HUES48 (cell line): ENCODE measurements around the gene DOCK6.

ENCODE experiments used
- H3K27ac ChIP-seq: one replicate; pipeline ENCODE4 v1.7.0; 2013; ENCODE audit warnings: low read depth, low read length, inconsistent platforms
- H3K27me3 ChIP-seq: 2 replicates; pipeline ENCODE4 v1.6.1; 2013; ENCODE audit warnings: mild to moderate bottlenecking, low read length; ENCODE audit not compliant: control insufficient read depth, insufficient read depth
- H3K36me3 ChIP-seq: 2 replicates; pipeline ENCODE4 v1.6.1; 2013; ENCODE audit warnings: low read length; ENCODE audit not compliant: control insufficient read depth, insufficient read depth
- H3K4me1 ChIP-seq: 2 replicates; pipeline ENCODE4 v1.6.1; 2013; ENCODE audit warnings: mild to moderate bottlenecking, low read length; ENCODE audit not compliant: control insufficient read depth, insufficient read depth
- H3K4me3 ChIP-seq: 2 replicates; pipeline ENCODE4 v1.5.1; 2013; ENCODE audit warnings: mild to moderate bottlenecking, low read depth, low read length
- H3K9ac ChIP-seq: 2 replicates; pipeline ENCODE4 v1.6.1; 2013; ENCODE audit warnings: mild to moderate bottlenecking, low read depth, low read length, moderate library complexity
- H3K9me3 ChIP-seq: 2 replicates; pipeline ENCODE4 v1.6.1; 2013; ENCODE audit warnings: low read length; ENCODE audit not compliant: control insufficient read depth, insufficient read depth

The DOCK6 gene

GRCh38 chr19:11261431-11261970 lies 823 bp downstream of the DOCK6 start:
- H3K9me3 ChIP-seq = no peaks in the 10 kb centered on the region
- H3K4me3 ChIP-seq = peak overlapping the region; percentile 77
- H3K4me1 ChIP-seq = no peaks in the 10 kb centered on the region
- H3K36me3 ChIP-seq = no peaks in the 10 kb centered on the region
- peak overlapping the region; percentile 28 for H3K27ac ChIP-seq
- no peak overlapping the region; the same call in 1 of the 2 replicates for H3K9ac ChIP-seq
- no peaks in the 10 kb centered on the region for H3K27me3 ChIP-seq

- no peaks in the 10 kb centered on the region for H3K9me3 ChIP-seq
- no peaks in the 10 kb centered on the region for H3K4me1 ChIP-seq
- peak overlapping the region; percentile 77 for H3K4me3 ChIP-seq
- H3K9ac ChIP-seq = no peak overlapping the region
- H3K36me3 ChIP-seq = no peaks in the 10 kb centered on the region
- H3K27ac ChIP-seq = no peak overlapping the region
- H3K27me3 ChIP-seq = no peaks in the 10 kb centered on the region
Observed at GRCh38 chr19:11260996-11261395, 1.3 kb downstream of the DOCK6 start.

GRCh38 chr19:11257846-11258380 lies 4.4 kb downstream of the DOCK6 start:
- Histone ChIP-seq H3K4me3 (no peak overlapping the region), H3K27me3 (no peaks in the 10 kb centered on the region)

GRCh38 chr19:11256189-11256588 lies 6.1 kb downstream of the DOCK6 start:
- peaks cover 15% of the 10 kb centered on the region for H3K36me3 ChIP-seq
- H3K27me3 ChIP-seq = no peaks in the 10 kb centered on the region
- no peak overlapping the region for H3K9ac ChIP-seq
- H3K4me1 ChIP-seq = no peaks in the 10 kb centered on the region; the same call in 1 of the 2 replicates
- H3K27ac ChIP-seq = no peak overlapping the region
- no peak overlapping the region for H3K4me3 ChIP-seq
- no peaks in the 10 kb centered on the region for H3K9me3 ChIP-seq

More at GRCh38 chr19:11257846-11258380, 4.4 kb downstream of the DOCK6 start:
- no peaks in the 10 kb centered on the region; the same call in 1 of the 2 replicates for H3K4me1 ChIP-seq
- no peaks in the 10 kb centered on the region for H3K9me3 ChIP-seq
- no peaks in the 10 kb centered on the region for H3K36me3 ChIP-seq
- no peak overlapping the region for H3K9ac ChIP-seq
- no peak overlapping the region for H3K27ac ChIP-seq

- Histone ChIP-seq H3K4me3 (no peak overlapping the region), H3K36me3 (peaks cover 24% of the 10 kb centered on the region), H3K9me3 (no peaks in the 10 kb centered on the region), H3K4me1 (no peaks in the 10 kb centered on the region; the same call in 1 of the 2 replicates), H3K27ac (no peak overlapping the region), H3K9ac (no peak overlapping the region), H3K27me3 (no peaks in the 10 kb centered on the region)
Observed at GRCh38 chr19:11254666-11255065, 7.7 kb downstream of the DOCK6 start.

GRCh38 chr19:11252665-11253355 lies 9.5 kb downstream of the DOCK6 start:
- Histone ChIP-seq H3K36me3 (peaks cover 36% of the 10 kb centered on the region), H3K9ac (no peak overlapping the region), H3K4me1 (no peaks in the 10 kb centered on the region; the same call in 1 of the 2 replicates), H3K4me3 (no peak overlapping the region), H3K27me3 (no peaks in the 10 kb centered on the region), H3K9me3 (no peaks in the 10 kb centered on the region), H3K27ac (no peak overlapping the region)

- Histone ChIP-seq H3K9me3 (no peaks in the 10 kb centered on the region), H3K27ac (no peak overlapping the region), H3K9ac (no peak overlapping the region), H3K4me1 (no peaks in the 10 kb centered on the region; the same call in 1 of the 2 replicates), H3K36me3 (peaks cover 46% of the 10 kb centered on the region), H3K27me3 (no peaks in the 10 kb centered on the region), H3K4me3 (no peak overlapping the region)
Observed at GRCh38 chr19:11251650-11252314, 10.5 kb downstream of the DOCK6 start.

- H3K36me3 ChIP-seq = peaks cover 47% of the 10 kb centered on the region
- no peak overlapping the region for H3K9ac ChIP-seq
- H3K4me3 ChIP-seq = no peak overlapping the region
- H3K4me1 ChIP-seq = no peaks in the 10 kb centered on the region; the same call in 1 of the 2 replicates
- H3K9me3 ChIP-seq = no peaks in the 10 kb centered on the region
- H3K27me3 ChIP-seq = no peaks in the 10 kb centered on the region
- no peak overlapping the region for H3K27ac ChIP-seq
Observed at GRCh38 chr19:11251217-11251616, 11.1 kb downstream of the DOCK6 start.

- Histone ChIP-seq H3K27me3 (no peaks in the 10 kb centered on the region), H3K9me3 (no peaks in the 10 kb centered on the region), H3K4me3 (no peak overlapping the region), H3K4me1 (no peaks in the 10 kb centered on the region; the same call in 1 of the 2 replicates), H3K27ac (no peak overlapping the region), H3K9ac (no peak overlapping the region), H3K36me3 (peaks cover 47% of the 10 kb centered on the region)
Observed at GRCh38 chr19:11248852-11249251, 13.5 kb downstream of the DOCK6 start.

GRCh38 chr19:11247934-11248333 lies 14.4 kb downstream of the DOCK6 start:
- no peak overlapping the region for H3K9ac ChIP-seq
- H3K4me1 ChIP-seq = no peaks in the 10 kb centered on the region
- no peak overlapping the region for H3K4me3 ChIP-seq
- peaks cover 48% of the 10 kb centered on the region for H3K36me3 ChIP-seq
- H3K9me3 ChIP-seq = no peaks in the 10 kb centered on the region
- no peak overlapping the region for H3K27ac ChIP-seq
- no peaks in the 10 kb centered on the region for H3K27me3 ChIP-seq

GRCh38 chr19:11247391-11247790 lies 14.9 kb downstream of the DOCK6 start:
- no peak overlapping the region for H3K4me3 ChIP-seq
- H3K4me1 ChIP-seq = no peaks in the 10 kb centered on the region
- H3K27me3 ChIP-seq = no peaks in the 10 kb centered on the region
- no peak overlapping the region for H3K27ac ChIP-seq
- no peak overlapping the region for H3K9ac ChIP-seq
- peaks cover 50% of the 10 kb centered on the region for H3K36me3 ChIP-seq
- H3K9me3 ChIP-seq = no peaks in the 10 kb centered on the region
